AML-193 (cell line): ENCODE measurements around the gene S100A9.
"Not testable (repeated sequence)": the region's sequence is repeated elsewhere in the genome, so short reads cannot be mapped to it uniquely, and the experiment has no call there.

Experiments used
- DNase-seq, 2 experiments: peaks; one replicate each; lab custom pipeline; 2025; lab: John Stamatoyannopoulos, UW

S100A9 gene

DNA sequence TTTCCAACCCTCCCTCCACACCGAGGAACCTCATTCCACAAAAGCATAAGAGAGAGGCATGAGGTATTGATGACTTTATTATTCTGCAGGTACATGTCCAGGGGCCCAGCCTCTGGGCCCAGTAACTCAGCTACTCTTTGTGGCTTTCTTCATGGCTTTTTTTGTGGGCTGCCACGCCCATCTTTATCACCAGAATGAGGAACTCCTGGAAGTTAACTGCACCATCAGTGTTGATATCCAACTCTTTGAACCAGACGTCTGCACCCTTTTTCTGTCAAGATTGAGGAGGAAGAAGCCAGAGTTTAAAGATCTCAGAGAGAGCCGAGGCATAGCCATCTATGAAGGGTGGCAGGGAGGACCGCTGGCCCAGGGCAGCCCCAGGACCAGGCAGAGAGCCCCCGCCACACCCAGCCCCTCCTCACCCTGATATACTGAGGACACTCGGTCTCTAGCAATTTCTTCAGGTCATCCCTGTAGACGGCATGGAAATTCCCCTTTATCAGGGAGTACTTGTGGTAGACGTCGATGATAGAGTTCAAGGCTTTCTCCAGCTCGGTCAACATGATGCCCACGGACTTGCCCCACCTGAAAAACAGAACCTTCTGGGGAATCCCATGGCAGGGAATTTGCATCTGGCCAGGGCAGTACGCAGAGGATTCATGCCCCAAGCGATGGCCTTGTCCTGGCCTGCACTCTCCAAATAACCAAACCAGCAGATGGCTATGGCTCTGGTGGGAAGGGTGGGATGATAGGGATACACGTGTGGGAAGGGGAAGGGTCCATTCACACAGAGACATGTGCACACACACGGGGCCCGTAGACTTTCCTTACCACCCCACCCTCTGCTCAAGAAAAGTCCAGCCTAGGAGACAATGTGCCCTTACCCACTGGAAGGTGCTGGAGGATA is 32.6 kb downstream of the S100A9 start:
- peak; percentile 35 to 49 for DNase-seq

- DNase-seq = peak; percentile 91 to 92
Measured at GRCh38 chr1:153390938-153391710, 33.5 kb downstream of the S100A9 start, which contains the start of gene S100A8. Gene S100A8, minus strand, starts transcription at chr1:153391073. Its CDS starts 538 bp downstream, at chr1:153390535.

GRCh38 chr1:153392258-153392657 is 34.6 kb downstream of the S100A9 start:
- DNase-seq = no peak

GRCh38 chr1:153392822-153393221 is 35.2 kb downstream of the S100A9 start:
- no peak for DNase-seq

- no peak for DNase-seq
Measured at GRCh38 chr1:153393926-153394325, 36.3 kb downstream of the S100A9 start.

DNA sequence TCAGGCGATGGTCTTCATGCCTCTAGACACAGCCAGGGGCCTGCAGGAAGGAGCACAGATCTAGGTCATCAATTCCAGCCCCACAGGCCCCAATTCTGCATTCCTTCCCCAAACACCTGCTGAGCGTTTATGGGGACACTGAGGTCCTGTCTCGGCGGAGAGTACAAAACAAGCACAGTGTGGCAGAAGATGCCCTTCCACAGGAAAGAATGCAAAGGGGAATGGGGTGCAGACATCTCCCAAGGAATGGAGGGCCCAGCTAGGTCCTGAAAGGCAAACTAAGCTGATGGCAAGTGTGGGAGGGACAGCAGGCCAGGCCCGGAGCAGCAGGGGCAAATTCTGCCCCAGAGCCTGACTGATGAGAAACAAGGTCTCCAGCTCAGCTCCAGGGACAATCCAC is 36.7 kb downstream of the S100A9 start:
- DNase-seq = no peak

DNA sequence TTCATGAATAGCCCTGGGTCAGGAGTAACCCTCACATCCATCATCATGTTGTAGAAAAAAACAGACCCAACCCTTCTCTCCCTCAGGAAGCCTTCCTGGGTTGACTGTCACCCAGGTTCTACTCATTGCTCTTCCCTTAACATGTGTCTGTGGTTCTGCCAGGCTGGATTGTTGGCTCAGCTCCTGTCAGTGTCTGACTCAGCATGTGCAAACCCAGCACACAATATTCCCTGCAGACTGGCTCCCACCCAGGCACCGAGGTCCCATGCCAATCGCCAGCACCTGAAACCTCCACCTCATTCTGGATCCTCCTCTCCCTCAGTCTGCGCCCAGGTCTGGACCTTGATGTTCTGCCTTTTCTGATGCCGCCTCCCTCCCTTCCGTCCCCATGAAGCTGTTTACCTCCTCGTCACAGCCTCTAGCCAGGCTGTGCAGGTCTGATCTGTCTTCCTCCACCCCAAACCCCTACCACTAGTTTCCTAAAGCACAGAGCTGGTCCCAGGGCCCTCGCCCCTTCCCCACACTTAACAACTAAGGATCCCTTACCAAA is 37.6 kb downstream of the S100A9 start:
- DNase-seq = no peak

DNA sequence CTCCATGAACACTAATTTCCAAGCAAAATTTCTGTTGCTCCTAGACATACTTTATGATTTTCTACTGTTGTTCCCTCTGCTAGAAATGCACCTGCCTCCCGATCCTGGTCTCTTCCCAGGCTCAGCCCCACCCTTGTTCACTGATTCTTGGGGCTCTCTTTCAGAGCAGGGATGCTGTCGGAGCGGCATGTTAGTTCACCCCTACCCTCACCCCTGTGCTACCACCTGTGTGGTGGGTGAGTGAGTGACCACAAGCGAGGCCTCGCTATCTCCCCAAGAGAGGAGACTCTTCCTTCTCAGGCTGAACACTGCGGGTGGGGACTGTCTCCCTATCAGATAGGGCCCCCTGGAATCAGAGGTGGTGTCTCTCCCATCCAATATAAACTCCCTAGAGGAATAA is 38.1 kb downstream of the S100A9 start:
- no peak for DNase-seq

DNA sequence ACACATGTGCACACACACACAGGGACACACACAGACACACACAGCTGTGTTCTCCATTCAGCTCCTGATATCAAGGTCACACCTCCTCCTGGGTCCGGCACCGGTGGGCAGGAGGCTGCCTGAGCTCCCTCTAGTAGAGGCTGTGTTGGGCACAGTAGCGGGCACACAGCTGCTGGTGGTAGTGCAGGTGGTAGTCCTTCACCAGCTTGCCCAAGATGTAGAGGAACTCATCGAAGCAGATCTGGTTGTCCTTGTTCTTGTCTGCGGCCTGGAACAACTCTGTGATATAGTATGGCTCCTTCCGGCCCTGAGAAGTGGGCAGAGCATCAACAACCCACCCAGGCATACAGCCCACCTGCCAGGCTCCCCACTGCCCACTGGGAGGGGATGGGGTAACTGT is 38.8 kb downstream of the S100A9 start:
- DNase-seq = no peak

DNA sequence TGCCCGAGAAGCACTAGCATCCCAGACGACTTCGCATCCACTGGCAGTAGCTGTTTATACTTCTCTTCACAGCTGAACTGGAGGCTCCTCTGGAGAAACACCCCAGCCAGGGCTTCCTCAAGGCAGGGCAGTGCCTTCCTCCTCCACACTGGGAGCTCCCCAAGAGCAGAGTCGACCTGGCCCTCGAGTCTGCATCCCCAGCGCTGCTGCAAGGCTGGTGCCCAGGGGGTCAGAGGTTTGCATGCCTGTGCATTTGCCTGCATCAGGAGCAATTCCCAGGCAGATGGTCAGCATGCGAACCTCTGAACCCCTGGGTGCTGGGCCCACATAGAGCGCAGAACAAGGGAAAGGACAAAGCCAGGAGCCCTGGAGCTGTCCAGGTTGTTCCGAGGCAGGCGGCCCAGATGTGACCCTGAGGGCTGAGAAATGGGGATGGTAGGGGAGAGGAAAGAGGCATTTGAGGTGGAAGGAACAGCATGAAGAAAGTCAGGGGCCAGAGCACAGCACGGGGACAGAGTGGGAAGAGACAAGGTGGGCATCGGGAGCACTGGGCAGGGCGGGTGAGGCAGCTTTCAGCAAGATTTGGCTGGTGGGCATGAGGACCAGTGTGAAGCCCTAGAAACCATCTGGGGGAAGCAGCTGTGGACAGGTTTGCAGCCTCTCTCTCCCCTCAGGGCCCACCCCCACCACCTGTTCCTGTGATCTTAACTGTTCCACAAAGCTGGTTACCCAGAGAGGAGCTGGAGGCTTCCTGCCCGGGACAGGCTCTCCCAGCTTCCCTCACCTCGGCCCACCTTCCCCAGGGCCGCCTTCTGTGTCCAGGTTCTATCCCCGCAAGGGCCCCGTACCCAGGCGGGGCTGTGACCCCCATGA is 39.6 kb downstream of the S100A9 start:
- DNase-seq = no peak

DNA sequence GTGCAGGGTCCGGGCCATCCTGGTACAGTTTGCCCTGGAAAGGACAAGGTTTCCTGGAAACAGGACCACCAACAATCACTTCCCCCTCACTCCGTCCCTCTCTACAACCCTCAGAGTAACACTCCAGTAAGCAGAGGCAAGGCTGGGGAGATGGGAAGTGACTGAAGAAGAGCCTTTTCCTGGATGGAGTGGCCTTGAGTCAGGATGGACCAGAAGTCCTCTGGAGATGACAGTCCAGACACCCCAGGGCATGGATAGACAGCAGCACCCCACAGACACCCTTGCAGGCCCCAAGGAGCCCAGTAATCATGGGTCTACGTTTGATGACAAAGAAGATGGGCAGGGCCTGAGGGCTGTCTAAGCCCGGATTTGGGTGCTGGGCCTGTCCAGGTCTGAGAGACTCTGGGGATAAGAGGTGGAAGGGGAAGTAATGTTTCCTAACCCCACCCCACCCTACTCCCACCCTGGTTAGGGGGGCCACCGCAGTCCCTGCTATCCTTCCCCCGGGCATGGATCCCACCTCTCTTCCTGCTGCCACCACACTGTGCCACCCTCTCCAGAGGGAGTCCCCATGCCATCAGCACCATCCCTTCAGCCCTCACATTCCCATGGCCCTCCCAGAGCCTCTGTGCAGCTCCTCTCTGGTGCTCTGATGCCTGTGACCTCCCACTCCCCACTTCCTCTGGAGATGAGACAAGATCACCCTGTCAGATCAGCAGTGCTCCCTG is 40.4 kb downstream of the S100A9 start:
- no peak for DNase-seq

DNA sequence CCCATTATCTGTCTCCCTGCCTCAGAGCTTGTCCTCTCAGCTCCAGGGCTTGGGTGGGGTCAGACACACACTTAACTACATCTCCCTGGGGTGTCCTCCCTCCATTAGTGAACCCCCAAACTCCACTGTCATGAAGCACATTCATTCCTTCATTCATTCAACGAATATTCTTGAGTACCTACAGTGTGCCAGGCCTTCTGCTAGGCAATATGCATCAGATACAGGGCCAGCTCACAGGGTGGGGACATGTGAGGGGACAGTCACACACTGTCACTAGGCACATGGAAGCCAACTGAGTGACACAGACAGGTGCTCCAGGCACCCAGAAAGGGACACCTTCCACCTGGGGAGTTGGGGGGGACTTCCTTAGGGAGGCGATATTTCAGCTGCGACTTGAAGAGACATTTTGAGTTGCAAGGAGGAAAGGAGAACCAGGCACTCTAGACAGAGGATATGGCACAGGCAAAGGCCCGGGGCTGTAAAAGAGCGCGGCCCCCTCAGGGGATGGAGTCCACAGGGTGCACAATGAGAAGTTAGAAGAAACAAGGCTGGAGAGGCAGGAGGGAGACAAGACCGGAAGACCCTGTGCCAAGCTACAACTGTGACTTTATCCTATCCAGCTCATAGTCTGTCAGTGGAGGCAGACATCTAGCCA is 41.9 kb downstream of the S100A9 start:
- no peak for DNase-seq

DNA sequence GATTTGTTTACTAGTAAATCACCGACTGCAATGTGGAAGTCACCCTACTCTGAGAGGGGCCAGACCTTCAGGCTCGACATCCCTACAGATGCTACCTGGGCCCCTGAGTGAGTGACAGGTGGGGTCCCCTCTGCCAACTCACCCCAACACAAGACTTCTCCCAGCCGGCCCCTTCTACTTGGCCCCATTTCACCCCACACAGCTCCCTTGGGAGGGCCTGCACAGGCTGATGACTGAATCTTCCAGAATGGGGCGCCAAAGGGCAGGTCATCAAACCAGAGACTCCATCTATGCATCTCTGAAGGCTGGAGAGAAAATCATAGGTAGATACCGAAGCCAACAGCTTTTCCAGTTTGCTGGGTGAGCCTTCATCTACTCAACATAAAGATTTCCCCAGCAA is 42.6 kb downstream of the S100A9 start:
- no peak for DNase-seq

DNA sequence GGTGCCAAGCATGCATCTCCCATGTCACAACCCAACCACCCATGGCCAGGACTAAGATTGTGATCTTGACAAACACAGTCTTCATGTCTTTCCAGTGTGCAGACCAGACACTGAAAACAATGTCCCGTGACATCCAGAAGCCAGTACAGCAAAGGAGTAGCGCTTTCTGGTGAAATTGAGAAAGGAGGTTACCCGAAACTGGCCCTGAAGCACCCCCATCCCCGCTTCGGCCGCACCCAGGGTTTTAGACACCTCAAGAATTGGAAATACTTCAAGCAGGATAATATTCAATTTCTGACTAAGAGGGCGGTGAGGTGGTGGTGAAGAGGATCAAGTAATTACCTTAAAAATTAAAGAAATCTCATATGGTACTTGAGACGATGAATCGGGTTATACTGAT is 43.8 kb downstream of the S100A9 start:
- DNase-seq = no peak

GRCh38 chr1:153402226-153402625 is 44.6 kb downstream of the S100A9 start:
- no peak for DNase-seq

DNA sequence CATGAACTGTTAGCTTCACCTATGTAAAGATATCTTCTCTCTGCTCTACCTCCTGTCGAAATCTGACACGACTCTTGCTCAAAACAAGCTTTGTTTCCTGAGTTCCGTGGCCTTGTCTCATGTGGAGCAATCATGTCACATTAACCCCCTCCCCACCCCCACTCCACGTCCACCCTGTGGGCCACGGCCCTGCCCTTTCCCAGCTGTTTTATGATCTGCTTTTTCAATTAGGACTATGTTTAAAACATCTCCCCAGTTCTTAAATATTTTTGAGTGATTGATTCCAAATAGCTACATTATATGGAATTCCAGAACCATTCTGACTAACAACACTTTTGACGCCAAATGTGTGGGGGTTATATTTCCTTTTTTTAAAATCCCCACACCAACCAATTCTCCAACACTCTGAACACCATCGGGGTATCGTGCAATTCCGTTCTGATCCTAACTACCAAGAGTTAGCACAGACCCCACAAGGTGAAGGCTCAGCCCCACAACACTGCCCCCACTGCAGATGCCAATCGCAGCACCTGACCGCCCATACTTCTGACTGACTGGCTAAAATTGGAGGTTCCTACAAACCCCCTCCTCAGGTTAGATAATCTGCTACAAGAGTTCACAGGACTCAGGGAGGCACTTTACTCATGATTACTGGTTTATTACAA is 45.9 kb downstream of the S100A9 start:
- no peak for DNase-seq

- no peak for DNase-seq
Measured at GRCh38 chr1:153404086-153404635, 46.5 kb downstream of the S100A9 start.

DNA sequence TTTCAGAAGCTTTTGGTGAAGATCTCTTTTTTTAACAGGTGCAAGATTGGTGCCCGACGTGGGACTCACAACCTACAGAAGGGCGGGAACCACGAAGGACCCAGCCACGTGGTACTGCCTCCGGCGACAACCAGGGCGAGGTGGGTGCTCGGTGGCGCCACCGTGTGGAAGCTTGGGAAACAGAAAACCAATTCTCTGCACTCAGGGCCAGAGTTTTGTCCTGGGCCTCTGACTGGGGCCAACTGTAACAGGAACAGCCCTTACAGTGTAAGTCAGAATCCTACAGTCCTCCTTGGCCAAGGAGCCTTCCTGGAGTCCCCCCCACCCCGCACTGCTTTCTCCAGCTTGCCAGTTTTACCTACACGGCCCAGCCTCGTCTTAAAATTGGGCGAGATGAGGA is 47.1 kb downstream of the S100A9 start:
- peak; percentile 41 to 46 for DNase-seq

DNA sequence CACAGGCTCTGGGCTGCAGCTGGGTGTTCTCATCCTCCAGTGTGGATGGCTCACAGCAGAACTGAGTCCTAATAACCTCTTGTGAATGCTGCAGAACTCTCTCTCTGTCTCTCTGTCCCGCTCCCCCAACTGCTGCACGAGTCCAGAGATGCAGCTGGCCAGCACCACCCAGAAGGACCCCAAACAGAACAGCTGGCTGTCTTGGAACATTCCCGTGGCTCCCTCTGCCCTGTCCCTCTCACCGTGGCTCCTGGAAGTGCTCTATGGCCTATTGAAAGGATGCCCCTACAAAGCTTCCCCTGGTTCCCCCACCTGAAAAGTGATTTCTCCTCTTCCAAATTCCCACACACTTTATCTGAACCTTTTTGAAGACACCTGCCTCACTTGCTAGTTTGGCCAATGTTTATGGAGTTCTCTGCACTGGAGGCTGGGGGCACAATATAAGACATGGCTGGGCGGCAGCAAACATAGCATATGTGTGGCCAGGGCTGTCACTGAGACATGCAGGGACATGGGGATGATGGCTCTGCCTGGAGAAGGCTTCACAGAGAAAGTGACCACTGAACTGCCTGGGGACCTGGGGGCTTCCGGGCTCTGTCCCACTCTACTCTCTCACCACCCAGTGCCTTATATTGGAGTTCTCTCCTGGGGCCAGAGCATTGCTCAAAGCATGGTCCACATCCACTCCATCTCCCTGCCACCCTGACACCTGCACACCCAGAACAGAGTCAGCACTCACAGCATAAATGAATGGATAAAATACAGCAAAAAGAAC is 48.4 kb downstream of the S100A9 start:
- not testable (repeated sequence) for DNase-seq
